A549 (cell line): ENCODE data around the gene TDRD12. TPM values are rescaled to one million over a fixed set of nuclear protein-coding genes. Genes with fewer than 3 reads are reported as not detected.

Experiments used
- ATAC-seq, 2 experiments: fragments of 200-7000 bp in 1 of 2; fragments of >200 bp in 1 of 2; cut with Nextera tagmentation in 1 of 2; cut with Tn5 transposase in 1 of 2; 3 replicates each; pipeline versions ENCODE4 v1.8.0 to v1.9.1; 2018 to 2020; ENCODE audit warnings: mild to moderate bottlenecking in 1 of 2, moderate library complexity in 1 of 2
- CTCF ChIA-PET: fragments of 300-600 bp; sonication (Branson Sonifier 250); formaldehyde crosslinking; extraction: SDS; loops from one replicate; lab custom pipeline; 2021; ENCODE audit warnings: antibody characterized with exemption, inconsistent platforms; lab: Yijun Ruan, JAX
- POLR2A ChIA-PET: fragments of 350-600 bp; formaldehyde crosslinking; extraction: SDS; loops from one replicate; lab custom pipeline; 2021; ENCODE audit warnings: antibody characterized with exemption, inconsistent platforms; lab: Yijun Ruan, JAX
- DNase-seq, 2 experiments: peaks; one replicate each; pipeline versions ENCODE4 v3.0.0 to v3.0.0-alpha.2; 2011 to 2016; ENCODE audit warnings: low read depth in 1 of 2, low spot score in 1 of 2
- FAIRE-seq: peaks from 2 replicates; lab custom pipeline; 2011; peaks lifted over from hg19 to GRCh38; lab: Jason Lieb, UNC
- H3K27ac ChIP-seq, 2 experiments: fragments of >200 bp; sonication (Bioruptor Twin); formaldehyde crosslinking; 3 replicates each; pipeline ENCODE4 v1.5.1; 2016 to 2017
- H3K4me1 ChIP-seq: fragments of >200 bp; sonication (Bioruptor Twin); formaldehyde crosslinking; 3 replicates; pipeline ENCODE4 v1.6.1; 2016
- H3K4me2 ChIP-seq: fragments of >200 bp; sonication (Bioruptor Twin); formaldehyde crosslinking; 3 replicates; pipeline ENCODE4 v1.6.1; 2016
- H3K4me3 ChIP-seq: fragments of >200 bp; sonication (Bioruptor Twin); formaldehyde crosslinking; 3 replicates; pipeline ENCODE4 v1.5.1; 2016
- H3K9me3 ChIP-seq: fragments of >200 bp; sonication (Bioruptor Twin); formaldehyde crosslinking; 3 replicates; pipeline ENCODE4 v1.6.1; 2016
- CBX2 ChIP-seq: fragments of 200-600 bp; sonication (generic); IDR thresholded peaks from 2 replicates; pipeline ENCODE4 v1.6.1; 2016; ENCODE audit warnings: low read depth, mild to moderate bottlenecking, borderline replicate concordance
- CBX8 ChIP-seq: fragments of 200-600 bp; sonication (generic); IDR thresholded peaks from 2 replicates; pipeline ENCODE4 v1.6.1; 2016
- CEBPB ChIP-seq, 2 experiments: fragments of >200 bp in 1 of 2; sonication (Bioruptor Twin) in 1 of 2; formaldehyde crosslinking in 1 of 2; IDR thresholded peaks; 2 replicates each; pipeline ENCODE4 v1.6.1; 2012 to 2016
- EHF ChIP-seq: fragments of 250-450 bp; sonication (Bioruptor Pico); IDR thresholded peaks from 2 replicates; pipeline ENCODE4 v1.5.0; 2020; ENCODE audit warnings: mild to moderate bottlenecking
- ESRRA ChIP-seq: fragments of 150-350 bp; IDR thresholded peaks from 2 replicates; pipeline ENCODE4 v1.6.1; 2014; ENCODE audit warnings: mild to moderate bottlenecking, low read length, borderline replicate concordance
- FOSB ChIP-seq: fragments of 250-450 bp; sonication (Bioruptor Pico); IDR thresholded peaks from 2 replicates; pipeline ENCODE4 v1.5.0; 2020; ENCODE audit warnings: mild to moderate bottlenecking, moderate library complexity
- FOXS1 ChIP-seq: fragments of 250-450 bp; sonication (Bioruptor Pico); IDR thresholded peaks from 2 replicates; pipeline ENCODE4 v1.5.0; 2020; ENCODE audit warnings: mild to moderate bottlenecking, moderate library complexity
- GATA3 ChIP-seq: IDR thresholded peaks from 2 replicates; pipeline ENCODE4 v1.6.1; 2012; ENCODE audit warnings: borderline replicate concordance
- HOXB13 ChIP-seq: fragments of 250-450 bp; sonication (Bioruptor Pico); IDR thresholded peaks from 2 replicates; pipeline ENCODE4 v1.5.0; 2020; ENCODE audit warnings: low read depth, mild to moderate bottlenecking, moderate library complexity
- KDM1A ChIP-seq: fragments of 200-600 bp; sonication (generic); IDR thresholded peaks from 2 replicates; pipeline ENCODE4 v1.6.1; 2016; ENCODE audit warnings: low read depth, mild to moderate bottlenecking
- MAFK ChIP-seq: fragments of 450-650 bp; IDR thresholded peaks from 2 replicates; pipeline ENCODE4 v1.6.1; 2014; ENCODE audit not compliant: partially characterized antibody
- NFE2L2 ChIP-seq: fragments of 150-350 bp; conservative IDR thresholded peaks from 2 replicates; pipeline ENCODE4 v1.6.1; 2014; ENCODE audit warnings: low read length
- NR3C1 ChIP-seq: fragments of >200 bp; sonication (Bioruptor Twin); formaldehyde crosslinking; IDR thresholded peaks from 3 replicates; pipeline ENCODE4 v1.6.1; 2017
- PHF8 ChIP-seq: fragments of 200-600 bp; sonication (generic); IDR thresholded peaks from 2 replicates; pipeline ENCODE4 v1.6.1; 2016; ENCODE audit warnings: low read depth, mild to moderate bottlenecking, antibody characterized with exemption, moderate library complexity, borderline replicate concordance
- RAD21 ChIP-seq, 2 experiments: fragments of >200 bp in 1 of 2; sonication (Bioruptor Twin) in 1 of 2; formaldehyde crosslinking in 1 of 2; IDR thresholded peaks in 1 of 2; conservative IDR thresholded peaks in 1 of 2; 2 replicates in 1 of 2; 3 replicates in 1 of 2; pipeline ENCODE4 v1.6.1; 2012 to 2018; ENCODE audit warnings: inconsistent platforms in 1 of 2
- RNF2 ChIP-seq: fragments of 200-600 bp; sonication (generic); IDR thresholded peaks from 2 replicates; pipeline ENCODE4 v1.6.1; 2016; ENCODE audit warnings: low read depth, mild to moderate bottlenecking, antibody characterized with exemption, moderate library complexity, borderline replicate concordance
- TFCP2L1 ChIP-seq: fragments of 250-450 bp; sonication (Bioruptor Pico); IDR thresholded peaks from 2 replicates; pipeline ENCODE4 v1.5.0; 2021; ENCODE audit warnings: mild to moderate bottlenecking
- USF2 ChIP-seq: fragments of 450-650 bp; IDR thresholded peaks from 2 replicates; pipeline ENCODE4 v1.6.1; 2014; ENCODE audit warnings: antibody characterized with exemption
- WGBS: methylation state at CpG from one replicate; pipeline ENCODE4 v1.1.6; 2017; ENCODE audit errors: missing lambda C conversion rate; 5-methylcytosine and 5-hydroxymethylcytosine counted together
- polyA plus RNA-seq, 4 experiments: library from polyadenylated mRNA; depleted of rRNA in 3 of 4; stranded (reverse); fragments of >200 nt; fragmentation: RNase III in 1 of 4; extraction: RNeasy Plus Mini Kit Qiagen cat#74134 plus additional on column Dnase treatment in 1 of 4; gene quantifications; 2 replicates in 3 of 4; 3 replicates in 1 of 4; pipeline ENCODE4 v1.2.3, GENCODE V29; 2011 to 2017
- TF ChIP-seq, protein P1 (sequence below): fragments of >200 bp; sonication (Bioruptor Twin); formaldehyde crosslinking; IDR thresholded peaks from 3 replicates; pipeline ENCODE4 v1.6.1; 2016
- TF ChIP-seq, protein P2 (sequence below): fragments of >200 bp; sonication (Bioruptor Twin); formaldehyde crosslinking; IDR thresholded peaks from 2 replicates; pipeline ENCODE4 v1.6.1; 2016
- TF ChIP-seq, protein P3 (sequence below): fragments of >200 bp; sonication (Bioruptor Twin); formaldehyde crosslinking; IDR thresholded peaks from 3 replicates; pipeline ENCODE4 v1.5.1; 2016

TDRD12 gene
- polyA plus RNA-seq, 2 of the 4 experiments (the other 2 are of a cell fraction) = 0.19 to 0.53 TPM

DNA sequence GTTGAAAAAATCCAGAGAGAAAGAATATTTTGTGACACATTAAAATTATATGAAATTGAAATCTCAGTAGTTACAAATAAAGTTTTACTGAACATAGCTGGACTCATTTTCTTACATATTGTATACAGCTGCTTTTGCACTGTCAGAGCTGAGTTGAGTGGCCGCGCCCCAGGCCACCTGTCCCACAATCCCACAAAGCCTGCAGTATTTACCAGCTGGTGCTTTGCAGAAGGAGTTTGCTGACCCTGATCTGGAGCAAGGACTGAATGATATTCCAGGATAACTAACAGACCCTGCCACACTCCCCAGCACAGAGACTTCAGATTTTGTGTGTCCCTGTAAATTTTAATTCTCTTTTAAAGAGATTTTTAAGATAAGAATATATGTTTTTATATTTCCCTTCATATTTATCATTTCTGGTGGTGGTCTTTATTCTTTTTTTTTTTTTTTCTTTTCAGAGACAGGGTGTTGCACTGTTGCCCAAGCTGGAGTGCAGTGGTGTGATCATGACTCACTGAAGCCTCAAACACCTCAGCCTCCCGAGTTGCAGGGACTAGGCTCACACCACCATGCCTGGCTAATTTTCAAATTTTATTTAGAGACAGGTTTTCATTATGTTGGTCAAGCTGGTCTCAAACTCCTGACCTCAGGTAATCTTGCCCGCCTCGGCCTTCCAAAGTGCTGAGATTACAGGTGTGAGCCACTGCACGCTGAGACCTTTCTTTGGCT lies 48.5 kb downstream of the TDRD12 start:
- H3K4me1 ChIP-seq = no peaks in the 10 kb centered on the region
- no peak overlapping the region for H3K4me3 ChIP-seq
- 53% methylated on average over 6 of the region's 6 CpGs for WGBS
- H3K27ac ChIP-seq = no peak overlapping the region
- H3K4me2 ChIP-seq = no peak overlapping the region
- TF ChIP-seq FOXS1 (CRISPR knock-in tag) (no peak), NR3C1 (no peak), MAFK (no peak)
- H3K9me3 ChIP-seq = peaks cover 5% of the 10 kb centered on the region; the same call in 1 of the 3 replicates
- ATAC-seq (peak; percentile 54 to 59; a peak in 1 of 6 replicates), DNase-seq (no peak), FAIRE-seq (peak; percentile 61)
- ChIA-PET POLR2A (no interaction called here), CTCF (interaction anchor here (0.8 to 1.2 kb wide), 2 partner anchors 9 to 22 kb away, joined by 3 to 4 read pairs; no protein-coding TSS in a partner anchor)

DNA sequence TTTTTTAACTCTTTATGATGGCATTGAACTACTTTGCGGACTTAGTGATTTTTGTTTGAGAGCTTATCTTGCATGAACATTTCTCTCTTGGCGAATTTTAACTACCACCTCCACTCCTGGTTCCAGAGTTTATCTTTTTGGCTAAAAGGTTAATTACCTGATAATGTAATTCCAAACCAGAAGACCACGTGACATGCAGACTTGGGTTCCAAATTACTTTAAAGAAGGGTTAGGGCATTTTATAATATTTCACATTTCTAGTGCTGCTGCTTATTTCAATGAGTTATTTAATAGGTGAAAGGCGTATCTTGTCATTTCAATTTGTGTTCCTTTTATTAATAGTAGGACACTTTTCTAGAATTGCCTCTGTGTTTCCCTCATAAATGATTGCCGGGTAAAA lies 52.0 kb downstream of the TDRD12 start:
- WGBS = 62% methylated on average over 5 of the region's 5 CpGs
- no peak for ATAC-seq

GRCh38 chr19:32773126-32773525 lies 53.6 kb downstream of the TDRD12 start:
- Histone ChIP-seq H3K4me2 (no peak overlapping the region), H3K9me3 (peaks cover 5% of the 10 kb centered on the region; the same call in 1 of the 3 replicates), H3K4me1 (no peaks in the 10 kb centered on the region), H3K27ac (no peak overlapping the region), H3K4me3 (no peak overlapping the region)
- ATAC-seq = no peak
- WGBS = 84% methylated on average over 4 of the region's 4 CpGs
- TF ChIP-seq FOSB (no peak), MAFK (no peak), GATA3 (no peak), HOXB13 (CRISPR knock-in tag) (no peak), TFCP2L1 (no peak), NR3C1 (no peak)
- TF ChIP-seq, protein P1, sequence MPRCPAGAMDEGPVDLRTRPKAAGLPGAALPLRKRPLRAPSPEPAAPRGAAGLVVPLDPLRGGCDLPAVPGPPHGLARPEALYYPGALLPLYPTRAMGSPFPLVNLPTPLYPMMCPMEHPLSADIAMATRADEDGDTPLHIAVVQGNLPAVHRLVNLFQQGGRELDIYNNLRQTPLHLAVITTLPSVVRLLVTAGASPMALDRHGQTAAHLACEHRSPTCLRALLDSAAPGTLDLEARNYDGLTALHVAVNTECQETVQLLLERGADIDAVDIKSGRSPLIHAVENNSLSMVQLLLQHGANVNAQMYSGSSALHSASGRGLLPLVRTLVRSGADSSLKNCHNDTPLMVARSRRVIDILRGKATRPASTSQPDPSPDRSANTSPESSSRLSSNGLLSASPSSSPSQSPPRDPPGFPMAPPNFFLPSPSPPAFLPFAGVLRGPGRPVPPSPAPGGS = no peak
- no peak for DNase-seq
- ChIA-PET POLR2A (no interaction called here), CTCF (interaction anchor here (1.0 to 1.9 kb wide), 2 partner anchors 14 to 346 kb away, joined by 3 to 6 read pairs; no protein-coding TSS in a partner anchor)
- FAIRE-seq = peak; percentile 36

More for the DNA sequence above, 52.0 kb downstream of the TDRD12 start:
- peak; percentile 74 for FAIRE-seq
- ChIA-PET POLR2A (no interaction called here), CTCF (interaction anchor here (0.5 to 1.9 kb wide), 3 partner anchors 9 to 348 kb away, joined by 3 to 6 read pairs (median 3); no protein-coding TSS in a partner anchor)
- no peak overlapping the region for H3K27ac ChIP-seq
- peak; percentile 54 for TF ChIP-seq USF2
- TF ChIP-seq NFE2L2 = no peak
- TF ChIP-seq EHF (CRISPR knock-in tag) = no peak
- TF ChIP-seq PHF8 = no peak
- TF ChIP-seq FOXS1 (CRISPR knock-in tag) = no peak
- H3K4me3 ChIP-seq = no peak overlapping the region
- no peak for DNase-seq
- no peaks in the 10 kb centered on the region for H3K4me1 ChIP-seq
- no peak overlapping the region for H3K4me2 ChIP-seq
- H3K9me3 ChIP-seq = peaks cover 5% of the 10 kb centered on the region; the same call in 1 of the 3 replicates

DNA sequence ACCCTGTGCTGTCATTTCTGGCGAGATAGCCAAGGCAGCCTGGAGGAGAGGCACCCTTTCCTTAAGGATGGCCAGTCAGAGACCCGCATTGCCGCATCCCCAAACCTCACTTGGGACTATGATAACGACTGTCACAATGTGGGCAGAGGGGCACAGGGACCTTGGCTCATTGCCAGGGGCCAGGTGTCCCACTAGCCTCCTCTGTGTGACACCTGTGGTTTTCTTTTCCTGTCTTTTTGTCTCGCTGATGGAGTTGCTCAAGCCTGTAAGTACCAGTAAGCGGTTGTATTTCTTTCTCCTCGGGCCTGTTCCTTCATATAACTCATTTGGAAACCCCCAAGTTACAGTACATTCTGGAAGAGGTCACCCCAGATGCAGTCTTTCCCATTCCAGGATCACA lies 59.5 kb downstream of the TDRD12 start:
- ChIA-PET POLR2A (no interaction called here), CTCF (interaction anchor here (0.7 to 1.5 kb wide), 3 partner anchors 11 to 155 kb away, joined by 3 to 4 read pairs (median 3); no protein-coding TSS in a partner anchor)
- WGBS = 64% methylated on average over 7 of the region's 7 CpGs
- Histone ChIP-seq H3K27ac (no peak overlapping the region), H3K4me3 (no peak overlapping the region), H3K4me2 (no peak overlapping the region), H3K9me3 (peaks cover 17% of the 10 kb centered on the region), H3K4me1 (no peaks in the 10 kb centered on the region)
- FAIRE-seq (peak; percentile 39), ATAC-seq (no peak; a peak in 1 of 6 replicates), DNase-seq (no peak)
- TF ChIP-seq, protein P2, sequence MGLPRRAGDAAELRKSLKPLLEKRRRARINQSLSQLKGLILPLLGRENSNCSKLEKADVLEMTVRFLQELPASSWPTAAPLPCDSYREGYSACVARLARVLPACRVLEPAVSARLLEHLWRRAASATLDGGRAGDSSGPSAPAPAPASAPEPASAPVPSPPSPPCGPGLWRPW = no peak
- TF ChIP-seq KDM1A (no peak), RNF2 (no peak), CBX2 (no peak), RAD21 (conservative IDR thresholded peaks at IDR 0.05 in 1 of 2, IDR thresholded peaks at IDR 0.05 in 1 of 2) (no peak), CEBPB (IDR thresholded peaks at IDR 0.05) (no peak), HOXB13 (CRISPR knock-in tag) (no peak), ESRRA (no peak), CBX8 (no peak)
- TF ChIP-seq, protein P3, sequence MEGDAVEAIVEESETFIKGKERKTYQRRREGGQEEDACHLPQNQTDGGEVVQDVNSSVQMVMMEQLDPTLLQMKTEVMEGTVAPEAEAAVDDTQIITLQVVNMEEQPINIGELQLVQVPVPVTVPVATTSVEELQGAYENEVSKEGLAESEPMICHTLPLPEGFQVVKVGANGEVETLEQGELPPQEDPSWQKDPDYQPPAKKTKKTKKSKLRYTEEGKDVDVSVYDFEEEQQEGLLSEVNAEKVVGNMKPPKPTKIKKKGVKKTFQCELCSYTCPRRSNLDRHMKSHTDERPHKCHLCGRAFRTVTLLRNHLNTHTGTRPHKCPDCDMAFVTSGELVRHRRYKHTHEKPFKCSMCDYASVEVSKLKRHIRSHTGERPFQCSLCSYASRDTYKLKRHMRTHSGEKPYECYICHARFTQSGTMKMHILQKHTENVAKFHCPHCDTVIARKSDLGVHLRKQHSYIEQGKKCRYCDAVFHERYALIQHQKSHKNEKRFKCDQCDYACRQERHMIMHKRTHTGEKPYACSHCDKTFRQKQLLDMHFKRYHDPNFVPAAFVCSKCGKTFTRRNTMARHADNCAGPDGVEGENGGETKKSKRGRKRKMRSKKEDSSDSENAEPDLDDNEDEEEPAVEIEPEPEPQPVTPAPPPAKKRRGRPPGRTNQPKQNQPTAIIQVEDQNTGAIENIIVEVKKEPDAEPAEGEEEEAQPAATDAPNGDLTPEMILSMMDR = no peak
